ENCODE data around the gene ARRDC5. TPM values are rescaled to one million over a fixed set of nuclear protein-coding genes. Genes with fewer than 3 reads are reported as not detected.

ARRDC5 gene
- total RNA-seq, 1 donor from 2014 or later: not detected

Small RNA genes within 50 kb of the gene (small RNA-seq; reads per million reads assigned to genes)
- gene MIR4747 (ENCODE audit: low replicate concordance): not detected

Other genes starting within 250 kb of the ARRDC5 start
- 36.1 TPM for gene MYDGF, start 232.6 kb downstream of the ARRDC5 start, total RNA-seq
- gene DPP9, start 179.1 kb downstream of the ARRDC5 start, total RNA-seq: 8.9 TPM
- 13.3 TPM for gene FEM1A, start 111.2 kb downstream of the ARRDC5 start, total RNA-seq
- gene TICAM1, start 71.2 kb downstream of the ARRDC5 start, total RNA-seq: 1.5 TPM
- gene PLIN3, start 35.2 kb downstream of the ARRDC5 start, total RNA-seq: 7.9 TPM
- gene UHRF1, start 6.6 kb upstream of the ARRDC5 start, total RNA-seq: 4.7 TPM
- gene KDM4B, start 66.2 kb upstream of the ARRDC5 start, total RNA-seq: 30.5 TPM